ENCODE data around the gene KCNC3. TPM values are rescaled to one million over a fixed set of nuclear protein-coding genes. Genes with fewer than 3 reads are reported as not detected.

Gene KCNC3
- total RNA-seq, 1 experiment from 2014 or later: 17.3 TPM

DNA sequence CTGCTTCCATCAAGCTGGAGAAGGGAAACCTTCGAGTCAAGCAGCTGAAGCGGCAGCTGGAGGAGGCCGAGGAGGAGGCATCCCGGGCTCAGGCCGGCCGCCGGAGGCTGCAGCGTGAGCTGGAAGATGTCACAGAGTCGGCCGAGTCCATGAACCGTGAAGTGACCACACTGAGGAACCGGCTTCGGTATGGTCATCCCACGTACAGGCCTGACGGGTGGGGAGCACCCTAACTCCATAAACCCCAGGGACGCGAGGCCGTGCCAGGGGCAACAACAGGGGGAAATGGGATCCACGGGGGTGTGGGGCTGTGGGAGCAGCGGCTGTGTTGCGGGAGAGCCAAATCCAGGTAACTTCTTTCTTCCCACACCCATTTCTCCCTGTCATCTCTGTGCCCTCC lies 20.2 kb downstream of the KCNC3 start:
- H3K23me2 ChIP-seq (ENCODE audit: insufficient read length, low read depth, low read length, poor library complexity, severe bottlenecking): peaks cover 17% of the 10 kb centered on the region
- no CpG with 5 or more reads among the region's 21 CpGs for WGBS (ENCODE audit: extremely low coverage, insufficient read length, low lambda C conversion rate)
- no peak overlapping the region for H3K18ac ChIP-seq (ENCODE audit: insufficient read length, low read depth, low read length)
- H3K9me3 ChIP-seq (ENCODE audit: control insufficient read depth, low read depth, low read length): no peaks in the 10 kb centered on the region
- Mint-ChIP-seq H3K36me3 (ENCODE audit: insufficient read depth in 1 of 3, low read depth in 3 of 3) (peaks cover 0 to 7% (median under 1%) of the 10 kb centered on the region in 3 experiments; a peak in 5 of 7 replicates), H3K4me1 (peaks cover 12 to 30% of the 10 kb centered on the region in 2 experiments), H3K27me3 (ENCODE audit: low read depth) (peaks cover 28% of the 10 kb centered on the region), H3K9me3 (no peaks in the 10 kb centered on the region; a peak in 1 of 5 replicates), H3K4me3 (no peak overlapping the region), H3K27ac (no peak overlapping the region; a peak in 1 of 7 replicates)
- H2AK5ac ChIP-seq (ENCODE audit: insufficient read length, low read length): no peak overlapping the region
- H2BK20ac ChIP-seq (ENCODE audit: low read depth, low read length, poor library complexity, severe bottlenecking): no peak overlapping the region
- H3K14ac ChIP-seq (ENCODE audit: insufficient read depth, low read length): no peak overlapping the region
- H4K91ac ChIP-seq (ENCODE audit: insufficient read length, low read depth, low read length): no peak overlapping the region
- H3K27ac ChIP-seq (ENCODE audit: insufficient read length, low read depth, low read length): no peak overlapping the region
- DNase-seq: no peak
- H2BK12ac ChIP-seq (ENCODE audit: insufficient read length, low read depth, low read length): no peak overlapping the region
- no peak overlapping the region for H4K8ac ChIP-seq (replicated peaks; ENCODE audit: insufficient read length, low read depth, low read length)
- H3K23ac ChIP-seq (ENCODE audit: insufficient read length, low read depth, low read length): no peak overlapping the region
- no peak overlapping the region for H3K56ac ChIP-seq (ENCODE audit: insufficient read length, low read depth, low read length)
- H3K4ac ChIP-seq (ENCODE audit: low read depth, low read length): no peak overlapping the region
- no peak overlapping the region for H2BK120ac ChIP-seq (ENCODE audit: low read depth, low read length, poor library complexity, severe bottlenecking)
- no peak overlapping the region for H4K5ac ChIP-seq (ENCODE audit: insufficient read length, low read depth, low read length)
- H3K79me1 ChIP-seq (ENCODE audit: insufficient read depth, low read depth, low read length, poor library complexity, severe bottlenecking): no peaks in the 10 kb centered on the region
- no peaks in the 10 kb centered on the region for H3K79me2 ChIP-seq (ENCODE audit: insufficient read depth, low read length)
- H2BK5ac ChIP-seq (ENCODE audit: insufficient read length, low read length): no peak overlapping the region
- no peaks in the 10 kb centered on the region for H4K20me1 ChIP-seq (ENCODE audit: control insufficient read depth, insufficient read depth, insufficient read length)
- TF ChIP-seq, protein P1, sequence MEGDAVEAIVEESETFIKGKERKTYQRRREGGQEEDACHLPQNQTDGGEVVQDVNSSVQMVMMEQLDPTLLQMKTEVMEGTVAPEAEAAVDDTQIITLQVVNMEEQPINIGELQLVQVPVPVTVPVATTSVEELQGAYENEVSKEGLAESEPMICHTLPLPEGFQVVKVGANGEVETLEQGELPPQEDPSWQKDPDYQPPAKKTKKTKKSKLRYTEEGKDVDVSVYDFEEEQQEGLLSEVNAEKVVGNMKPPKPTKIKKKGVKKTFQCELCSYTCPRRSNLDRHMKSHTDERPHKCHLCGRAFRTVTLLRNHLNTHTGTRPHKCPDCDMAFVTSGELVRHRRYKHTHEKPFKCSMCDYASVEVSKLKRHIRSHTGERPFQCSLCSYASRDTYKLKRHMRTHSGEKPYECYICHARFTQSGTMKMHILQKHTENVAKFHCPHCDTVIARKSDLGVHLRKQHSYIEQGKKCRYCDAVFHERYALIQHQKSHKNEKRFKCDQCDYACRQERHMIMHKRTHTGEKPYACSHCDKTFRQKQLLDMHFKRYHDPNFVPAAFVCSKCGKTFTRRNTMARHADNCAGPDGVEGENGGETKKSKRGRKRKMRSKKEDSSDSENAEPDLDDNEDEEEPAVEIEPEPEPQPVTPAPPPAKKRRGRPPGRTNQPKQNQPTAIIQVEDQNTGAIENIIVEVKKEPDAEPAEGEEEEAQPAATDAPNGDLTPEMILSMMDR (conservative IDR thresholded peaks at IDR 0.05): no peak
- H3K27me3 ChIP-seq (ENCODE audit: insufficient read depth, low read length): no peaks in the 10 kb centered on the region
- H3K4me2 ChIP-seq (ENCODE audit: insufficient read depth, insufficient read length, low read length): no peak overlapping the region
- H2BK15ac ChIP-seq (ENCODE audit: low read depth, low read length): no peak overlapping the region
- H3K9ac ChIP-seq (ENCODE audit: extremely low read depth, insufficient read length, low read length): no peak overlapping the region
- no peaks in the 10 kb centered on the region for H3K4me1 ChIP-seq (ENCODE audit: insufficient read depth, low read length)
- no peak overlapping the region for H2AFZ ChIP-seq (ENCODE audit: low read length)
- no peak overlapping the region for H3T11ph ChIP-seq (ENCODE audit: low read length)
